HepG2 (cell line): ENCODE data around the gene CSNK2A1. TPM values are rescaled to one million over a fixed set of nuclear protein-coding genes. Genes with fewer than 3 reads are reported as not detected.

Experiments used
- CEBPB ChIP-seq: IDR thresholded peaks from 2 replicates; pipeline ENCODE4 v1.6.1; 2011; ENCODE audit warnings: low read depth, low read length, improper control_type of control experiment, borderline replicate concordance
- ELF4 ChIP-seq: sonication (generic); formaldehyde crosslinking; IDR thresholded peaks from 2 replicates; pipeline ENCODE4 v1.5.0; 2020; ENCODE audit warnings: missing genetic modification reagents, mild to moderate bottlenecking, moderate library complexity, borderline replicate concordance
- MLLT10 ChIP-seq: sonication (generic); formaldehyde crosslinking; IDR thresholded peaks from 2 replicates; pipeline ENCODE4 v1.4.0; 2020; ENCODE audit warnings: missing genetic modification reagents
- NFIB ChIP-seq: sonication (generic); formaldehyde crosslinking; IDR thresholded peaks from 2 replicates; pipeline ENCODE4 v1.9.0; 2021; ENCODE audit warnings: missing genetic modification reagents, mild to moderate bottlenecking, borderline replicate concordance
- REPIN1 ChIP-seq: sonication (generic); formaldehyde crosslinking; IDR thresholded peaks from 2 replicates; pipeline ENCODE4 v1.8.0; 2022; ENCODE audit warnings: missing genetic modification reagents, low read depth, mild to moderate bottlenecking, borderline replicate concordance
- YEATS2 ChIP-seq: sonication (generic); formaldehyde crosslinking; IDR thresholded peaks from 2 replicates; pipeline ENCODE4 v1.4.0; 2020; ENCODE audit warnings: missing genetic modification reagents, borderline replicate concordance
- ZMYM3 ChIP-seq: sonication (generic); formaldehyde crosslinking; IDR thresholded peaks from 2 replicates; pipeline ENCODE4 v1.5.1; 2020; ENCODE audit warnings: mild to moderate bottlenecking, missing genetic modification reagents
- ZNF709 ChIP-seq: sonication (generic); formaldehyde crosslinking; IDR thresholded peaks from 2 replicates; pipeline ENCODE4 v1.5.0; 2020; ENCODE audit warnings: mild to moderate bottlenecking, missing genetic modification reagents
- polyA plus RNA-seq, 8 experiments: library from polyadenylated mRNA; depleted of rRNA in 3 of 8; stranded (reverse) in 7 of 8; unstranded in 1 of 8; fragments of >200 nt; fragmentation: Illumina TruSeq in 4 of 8; extraction: Trizol in 4 of 8; gene quantifications; 2 replicates each; pipeline versions ENCODE4 v1.2.1 to v1.2.3, GENCODE V29; 2011 to 2016; ENCODE audit warnings: low read depth in 4 of 8, missing spikeins in 1 of 8, mixed read lengths in 1 of 8; ENCODE audit not compliant: insufficient read depth in 1 of 8
- total RNA-seq, 5 experiments: library from RNA; depleted of rRNA; stranded (reverse); fragments of >200 nt; fragmentation: Illumina TruSeq; extraction: Trizol; gene quantifications; 2 replicates each; pipeline ENCODE4 v1.2.3, GENCODE V29; 2016; ENCODE audit warnings: low read depth in 1 of 5
- TF ChIP-seq, protein P1 (sequence below), 2 experiments: sonication (generic) in 1 of 2; formaldehyde crosslinking in 1 of 2; IDR thresholded peaks; 2 replicates each; pipeline versions ENCODE4 v1.5.1 to v1.6.1; 2011 to 2020; ENCODE audit warnings: borderline replicate concordance in 1 of 2, low read depth in 1 of 2, low read length in 1 of 2, mild to moderate bottlenecking in 1 of 2, missing genetic modification reagents in 1 of 2, moderate library complexity in 1 of 2
- TF ChIP-seq, protein P2 (sequence below): sonication (generic); formaldehyde crosslinking; IDR thresholded peaks from 2 replicates; pipeline ENCODE4 v1.8.0; 2022; ENCODE audit warnings: mild to moderate bottlenecking, missing genetic modification reagents, borderline replicate concordance
- TF ChIP-seq, protein P3 (sequence below): sonication (generic); formaldehyde crosslinking; IDR thresholded peaks from 2 replicates; pipeline ENCODE4 v1.5.1; 2020; ENCODE audit warnings: missing genetic modification reagents, mild to moderate bottlenecking, borderline replicate concordance
- TF ChIP-seq, protein P4 (sequence below): sonication (generic); formaldehyde crosslinking; IDR thresholded peaks from 2 replicates; pipeline ENCODE4 v1.5.0; 2020; ENCODE audit warnings: mild to moderate bottlenecking, missing genetic modification reagents, borderline replicate concordance

Gene CSNK2A1
- total and polyA plus RNA-seq, 2 of the 13 experiments (the other 11 are each of a cell fraction or from before 2014, with no cell fraction given): 153 to 231 TPM

DNA sequence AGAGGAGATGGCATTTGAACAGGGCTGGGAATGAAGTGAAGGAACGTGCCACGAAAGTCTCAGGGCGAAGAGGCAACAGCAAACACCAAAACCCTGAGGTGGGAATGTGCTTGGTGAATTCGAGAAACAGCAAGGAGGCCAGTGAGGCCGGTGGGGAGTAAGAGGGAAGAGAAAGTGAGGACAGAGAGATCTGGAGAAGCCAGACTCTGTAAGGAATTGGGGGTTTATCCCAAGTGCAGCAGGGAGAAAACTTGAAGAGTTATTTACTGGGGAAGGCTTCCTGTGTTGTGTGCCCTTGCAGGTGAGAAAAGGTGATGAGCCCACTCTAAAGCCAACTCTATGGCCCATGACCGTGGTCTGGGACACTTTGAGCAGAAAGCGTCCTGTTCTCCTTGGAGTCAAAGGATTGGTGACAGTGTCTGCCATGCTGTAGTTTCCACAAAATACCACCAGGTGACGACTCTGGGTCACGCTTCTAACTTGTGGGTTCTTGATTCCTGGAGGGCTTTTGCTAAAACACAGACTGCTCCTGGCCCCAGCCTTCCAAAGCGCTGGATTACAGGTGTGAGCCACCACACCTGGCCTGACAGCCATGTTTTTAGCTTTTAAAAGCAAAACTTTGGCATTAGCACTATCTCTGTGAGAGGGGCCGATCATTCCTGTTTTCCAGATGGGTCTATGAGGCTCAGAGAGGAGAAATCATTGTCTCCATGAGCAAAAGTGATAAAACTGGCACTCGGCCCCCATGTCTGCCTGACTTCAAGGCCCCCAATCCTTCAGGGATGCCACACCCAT is 18.0 kb upstream of the CSNK2A1 start (continued):
- TF ChIP-seq, protein P1, sequence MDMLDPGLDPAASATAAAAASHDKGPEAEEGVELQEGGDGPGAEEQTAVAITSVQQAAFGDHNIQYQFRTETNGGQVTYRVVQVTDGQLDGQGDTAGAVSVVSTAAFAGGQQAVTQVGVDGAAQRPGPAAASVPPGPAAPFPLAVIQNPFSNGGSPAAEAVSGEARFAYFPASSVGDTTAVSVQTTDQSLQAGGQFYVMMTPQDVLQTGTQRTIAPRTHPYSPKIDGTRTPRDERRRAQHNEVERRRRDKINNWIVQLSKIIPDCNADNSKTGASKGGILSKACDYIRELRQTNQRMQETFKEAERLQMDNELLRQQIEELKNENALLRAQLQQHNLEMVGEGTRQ (IDR thresholded peaks at IDR 0.05; ENCODE audit: low read depth, low read length): no peak
- TF ChIP-seq, protein P1 (CRISPR knock-in tag; IDR thresholded peaks at IDR 0.05; ENCODE audit: borderline replicate concordance): no peak
- TF ChIP-seq CEBPB: no peak
- TF ChIP-seq, protein P2, sequence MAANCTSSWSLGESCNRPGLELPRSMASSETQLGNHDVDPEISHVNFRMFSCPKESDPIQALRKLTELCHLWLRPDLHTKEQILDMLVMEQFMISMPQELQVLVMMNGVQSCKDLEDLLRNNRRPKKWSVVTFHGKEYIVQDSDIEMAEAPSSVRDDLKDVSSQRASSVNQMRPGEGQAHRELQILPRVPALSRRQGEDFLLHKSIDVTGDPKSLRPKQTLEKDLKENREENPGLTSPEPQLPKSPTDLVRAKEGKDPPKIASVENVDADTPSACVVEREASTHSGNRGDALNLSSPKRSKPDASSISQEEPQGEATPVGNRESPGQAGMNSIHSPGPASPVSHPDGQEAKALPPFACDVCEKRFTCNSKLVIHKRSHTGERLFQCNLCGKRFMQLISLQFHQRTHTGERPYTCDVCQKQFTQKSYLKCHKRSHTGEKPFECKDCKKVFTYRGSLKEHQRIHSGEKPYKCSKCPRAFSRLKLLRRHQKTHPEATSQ: no peak
- TF ChIP-seq, protein P3, sequence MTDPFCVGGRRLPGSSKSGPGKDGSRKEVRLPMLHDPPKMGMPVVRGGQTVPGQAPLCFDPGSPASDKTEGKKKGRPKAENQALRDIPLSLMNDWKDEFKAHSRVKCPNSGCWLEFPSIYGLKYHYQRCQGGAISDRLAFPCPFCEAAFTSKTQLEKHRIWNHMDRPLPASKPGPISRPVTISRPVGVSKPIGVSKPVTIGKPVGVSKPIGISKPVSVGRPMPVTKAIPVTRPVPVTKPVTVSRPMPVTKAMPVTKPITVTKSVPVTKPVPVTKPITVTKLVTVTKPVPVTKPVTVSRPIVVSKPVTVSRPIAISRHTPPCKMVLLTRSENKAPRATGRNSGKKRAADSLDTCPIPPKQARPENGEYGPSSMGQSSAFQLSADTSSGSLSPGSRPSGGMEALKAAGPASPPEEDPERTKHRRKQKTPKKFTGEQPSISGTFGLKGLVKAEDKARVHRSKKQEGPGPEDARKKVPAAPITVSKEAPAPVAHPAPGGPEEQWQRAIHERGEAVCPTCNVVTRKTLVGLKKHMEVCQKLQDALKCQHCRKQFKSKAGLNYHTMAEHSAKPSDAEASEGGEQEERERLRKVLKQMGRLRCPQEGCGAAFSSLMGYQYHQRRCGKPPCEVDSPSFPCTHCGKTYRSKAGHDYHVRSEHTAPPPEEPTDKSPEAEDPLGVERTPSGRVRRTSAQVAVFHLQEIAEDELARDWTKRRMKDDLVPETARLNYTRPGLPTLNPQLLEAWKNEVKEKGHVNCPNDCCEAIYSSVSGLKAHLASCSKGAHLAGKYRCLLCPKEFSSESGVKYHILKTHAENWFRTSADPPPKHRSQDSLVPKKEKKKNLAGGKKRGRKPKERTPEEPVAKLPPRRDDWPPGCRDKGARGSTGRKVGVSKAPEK (CRISPR knock-in tag): no peak
- TF ChIP-seq, protein P4, sequence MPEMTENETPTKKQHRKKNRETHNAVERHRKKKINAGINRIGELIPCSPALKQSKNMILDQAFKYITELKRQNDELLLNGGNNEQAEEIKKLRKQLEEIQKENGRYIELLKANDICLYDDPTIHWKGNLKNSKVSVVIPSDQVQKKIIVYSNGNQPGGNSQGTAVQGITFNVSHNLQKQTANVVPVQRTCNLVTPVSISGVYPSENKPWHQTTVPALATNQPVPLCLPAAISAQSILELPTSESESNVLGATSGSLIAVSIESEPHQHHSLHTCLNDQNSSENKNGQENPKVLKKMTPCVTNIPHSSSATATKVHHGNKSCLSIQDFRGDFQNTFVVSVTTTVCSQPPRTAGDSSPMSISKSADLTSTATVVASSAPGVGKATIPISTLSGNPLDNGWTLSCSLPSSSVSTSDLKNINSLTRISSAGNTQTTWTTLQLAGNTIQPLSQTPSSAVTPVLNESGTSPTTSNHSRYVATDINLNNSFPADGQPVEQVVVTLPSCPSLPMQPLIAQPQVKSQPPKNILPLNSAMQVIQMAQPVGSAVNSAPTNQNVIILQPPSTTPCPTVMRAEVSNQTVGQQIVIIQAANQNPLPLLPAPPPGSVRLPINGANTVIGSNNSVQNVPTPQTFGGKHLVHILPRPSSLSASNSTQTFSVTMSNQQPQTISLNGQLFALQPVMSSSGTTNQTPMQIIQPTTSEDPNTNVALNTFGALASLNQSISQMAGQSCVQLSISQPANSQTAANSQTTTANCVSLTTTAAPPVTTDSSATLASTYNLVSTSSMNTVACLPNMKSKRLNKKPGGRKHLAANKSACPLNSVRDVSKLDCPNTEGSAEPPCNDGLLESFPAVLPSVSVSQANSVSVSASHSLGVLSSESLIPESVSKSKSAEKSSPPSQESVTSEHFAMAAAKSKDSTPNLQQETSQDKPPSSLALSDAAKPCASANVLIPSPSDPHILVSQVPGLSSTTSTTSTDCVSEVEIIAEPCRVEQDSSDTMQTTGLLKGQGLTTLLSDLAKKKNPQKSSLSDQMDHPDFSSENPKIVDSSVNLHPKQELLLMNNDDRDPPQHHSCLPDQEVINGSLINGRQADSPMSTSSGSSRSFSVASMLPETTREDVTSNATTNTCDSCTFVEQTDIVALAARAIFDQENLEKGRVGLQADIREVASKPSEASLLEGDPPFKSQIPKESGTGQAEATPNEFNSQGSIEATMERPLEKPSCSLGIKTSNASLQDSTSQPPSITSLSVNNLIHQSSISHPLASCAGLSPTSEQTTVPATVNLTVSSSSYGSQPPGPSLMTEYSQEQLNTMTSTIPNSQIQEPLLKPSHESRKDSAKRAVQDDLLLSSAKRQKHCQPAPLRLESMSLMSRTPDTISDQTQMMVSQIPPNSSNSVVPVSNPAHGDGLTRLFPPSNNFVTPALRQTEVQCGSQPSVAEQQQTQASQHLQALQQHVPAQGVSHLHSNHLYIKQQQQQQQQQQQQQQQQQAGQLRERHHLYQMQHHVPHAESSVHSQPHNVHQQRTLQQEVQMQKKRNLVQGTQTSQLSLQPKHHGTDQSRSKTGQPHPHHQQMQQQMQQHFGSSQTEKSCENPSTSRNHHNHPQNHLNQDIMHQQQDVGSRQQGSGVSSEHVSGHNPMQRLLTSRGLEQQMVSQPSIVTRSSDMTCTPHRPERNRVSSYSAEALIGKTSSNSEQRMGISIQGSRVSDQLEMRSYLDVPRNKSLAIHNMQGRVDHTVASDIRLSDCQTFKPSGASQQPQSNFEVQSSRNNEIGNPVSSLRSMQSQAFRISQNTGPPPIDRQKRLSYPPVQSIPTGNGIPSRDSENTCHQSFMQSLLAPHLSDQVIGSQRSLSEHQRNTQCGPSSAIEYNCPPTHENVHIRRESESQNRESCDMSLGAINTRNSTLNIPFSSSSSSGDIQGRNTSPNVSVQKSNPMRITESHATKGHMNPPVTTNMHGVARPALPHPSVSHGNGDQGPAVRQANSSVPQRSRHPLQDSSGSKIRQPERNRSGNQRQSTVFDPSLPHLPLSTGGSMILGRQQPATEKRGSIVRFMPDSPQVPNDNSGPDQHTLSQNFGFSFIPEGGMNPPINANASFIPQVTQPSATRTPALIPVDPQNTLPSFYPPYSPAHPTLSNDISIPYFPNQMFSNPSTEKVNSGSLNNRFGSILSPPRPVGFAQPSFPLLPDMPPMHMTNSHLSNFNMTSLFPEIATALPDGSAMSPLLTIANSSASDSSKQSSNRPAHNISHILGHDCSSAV (CRISPR knock-in tag): no peak
- no peak for TF ChIP-seq ZNF709
- peak; percentile 23; the same call in 1 of the 2 replicates for TF ChIP-seq ZMYM3
- TF ChIP-seq NFIB: no peak; the same call in 1 of the 2 replicates
- peak; percentile 34; the same call in 1 of the 2 replicates for TF ChIP-seq YEATS2
- TF ChIP-seq MLLT10 (CRISPR knock-in tag): no peak
- no peak for TF ChIP-seq ELF4 (CRISPR knock-in tag)
- peak; percentile 77 for TF ChIP-seq REPIN1
